Measurements from ENCODE around the gene CTDP1.

Gene CTDP1

GRCh38 chr18:79736230-79736629 lies 56.6 kb downstream of the CTDP1 start:
- TF ChIP-seq EZH2phosphoT487 (IDR thresholded peaks at IDR 0.05; ENCODE audit: borderline replicate concordance) (no peak), CTCF (conservative IDR thresholded peaks at IDR 0.05; ENCODE audit: low read length) (no peak)
- peaks cover 12% of the 10 kb centered on the region; the same call in 1 of the 2 replicates for H3K9me3 ChIP-seq (ENCODE audit: insufficient read depth, low read depth, low read length)
- H3K79me2 ChIP-seq (ENCODE audit: insufficient read depth, low read length), result no peaks in the 10 kb centered on the region
- H2AFZ ChIP-seq (ENCODE audit: low read length), result no peak overlapping the region
- H3K9ac ChIP-seq (ENCODE audit: low read depth, low read length, poor library complexity, severe bottlenecking), result no peak overlapping the region
- H3K36me3 ChIP-seq (ENCODE audit: insufficient read depth, low read length), result peaks cover 72% of the 10 kb centered on the region
- H3K9me2 ChIP-seq (replicated peaks; ENCODE audit: low read depth, low read length), result no peaks in the 10 kb centered on the region
- no peaks in the 10 kb centered on the region for H3F3A ChIP-seq (ENCODE audit: low read depth)
- no peaks in the 10 kb centered on the region for H3K4me1 ChIP-seq (ENCODE audit: insufficient read depth, low read length, poor library complexity, severe bottlenecking)
- no peaks in the 10 kb centered on the region for H4K20me1 ChIP-seq (ENCODE audit: insufficient read depth, low read length, poor library complexity, severe bottlenecking)
- no peak overlapping the region for H3K4me2 ChIP-seq (ENCODE audit: low read depth, low read length, poor library complexity, severe bottlenecking)
- no peaks in the 10 kb centered on the region for H3K27me3 ChIP-seq (ENCODE audit: insufficient read depth, low read length, poor library complexity, severe bottlenecking)
- no peak overlapping the region for H3K4me3 ChIP-seq (ENCODE audit: low read length, poor library complexity, severe bottlenecking)

GRCh38 chr18:79736846-79737245 lies 57.2 kb downstream of the CTDP1 start:
- H4K20me1 ChIP-seq (ENCODE audit: insufficient read depth, low read length, poor library complexity, severe bottlenecking), result no peaks in the 10 kb centered on the region
- peaks cover 71% of the 10 kb centered on the region; the same call in 1 of the 2 replicates for H3K36me3 ChIP-seq (ENCODE audit: insufficient read depth, low read length)
- H3K9ac ChIP-seq (ENCODE audit: low read depth, low read length, poor library complexity, severe bottlenecking), result no peak overlapping the region
- no peak overlapping the region for H3K4me2 ChIP-seq (ENCODE audit: low read depth, low read length, poor library complexity, severe bottlenecking)
- H3K9me2 ChIP-seq (replicated peaks; ENCODE audit: low read depth, low read length), result no peaks in the 10 kb centered on the region
- H3K9me3 ChIP-seq (ENCODE audit: insufficient read depth, low read depth, low read length), result peaks cover 7% of the 10 kb centered on the region; the same call in 1 of the 2 replicates
- H3F3A ChIP-seq (ENCODE audit: low read depth), result no peaks in the 10 kb centered on the region
- H3K4me3 ChIP-seq (ENCODE audit: low read length, poor library complexity, severe bottlenecking), result no peak overlapping the region
- no peaks in the 10 kb centered on the region for H3K79me2 ChIP-seq (ENCODE audit: insufficient read depth, low read length)
- H3K27me3 ChIP-seq (ENCODE audit: insufficient read depth, low read length, poor library complexity, severe bottlenecking), result no peaks in the 10 kb centered on the region
- H3K4me1 ChIP-seq (ENCODE audit: insufficient read depth, low read length, poor library complexity, severe bottlenecking), result no peaks in the 10 kb centered on the region
- H2AFZ ChIP-seq (ENCODE audit: low read length), result no peak overlapping the region
- TF ChIP-seq EZH2phosphoT487 (IDR thresholded peaks at IDR 0.05; ENCODE audit: borderline replicate concordance) (no peak), CTCF (conservative IDR thresholded peaks at IDR 0.05; ENCODE audit: low read length) (no peak)

- Histone ChIP-seq H3K79me2 (ENCODE audit: insufficient read depth, low read length) (no peaks in the 10 kb centered on the region), H4K20me1 (ENCODE audit: insufficient read depth, low read length, poor library complexity, severe bottlenecking) (no peaks in the 10 kb centered on the region), H3K4me3 (ENCODE audit: low read length, poor library complexity, severe bottlenecking) (no peak overlapping the region), H3K27me3 (ENCODE audit: insufficient read depth, low read length, poor library complexity, severe bottlenecking) (no peaks in the 10 kb centered on the region), H3K9me2 (replicated peaks; ENCODE audit: low read depth, low read length) (no peaks in the 10 kb centered on the region), H3K4me2 (ENCODE audit: low read depth, low read length, poor library complexity, severe bottlenecking) (no peak overlapping the region), H3F3A (ENCODE audit: low read depth) (no peaks in the 10 kb centered on the region), H3K4me1 (ENCODE audit: insufficient read depth, low read length, poor library complexity, severe bottlenecking) (no peaks in the 10 kb centered on the region), H2AFZ (ENCODE audit: low read length) (no peak overlapping the region), H3K9me3 (ENCODE audit: insufficient read depth, low read depth, low read length) (peaks cover 3% of the 10 kb centered on the region; the same call in 1 of the 2 replicates), H3K9ac (ENCODE audit: low read depth, low read length, poor library complexity, severe bottlenecking) (no peak overlapping the region), H3K36me3 (ENCODE audit: insufficient read depth, low read length) (peaks cover 72% of the 10 kb centered on the region; the same call in 1 of the 2 replicates)
- TF ChIP-seq EZH2phosphoT487 (IDR thresholded peaks at IDR 0.05; ENCODE audit: borderline replicate concordance), result no peak
- TF ChIP-seq CTCF (conservative IDR thresholded peaks at IDR 0.05; ENCODE audit: low read length), result no peak
Observed at GRCh38 chr18:79737426-79737825, 57.8 kb downstream of the CTDP1 start.

Data from Loucy (cell line).